Breast epithelium (tissue), 4 donors: ENCODE data around the gene SPATA9. TPM values are rescaled to one million over a fixed set of nuclear protein-coding genes. Genes with fewer than 3 reads are reported as not detected.

ENCODE experiments used
- DNase-seq, 2 donors: peaks; one replicate each; pipeline ENCODE4 v3.0.0-alpha.2; 2019; ENCODE audit warnings: low spot score in 2 of 2
- H3K27ac ChIP-seq, 2 donors: fragments of 200-600 bp; sonication (generic) in 1 of 2; one replicate each; pipeline ENCODE4 v1.5.1; 2016 to 2019; ENCODE audit warnings: mild to moderate bottlenecking in 1 of 2
- H3K27me3 ChIP-seq, 2 donors: fragments of 200-600 bp; sonication (generic) in 1 of 2; one replicate each; pipeline versions ENCODE4 v1.5.1 to v1.6.0; 2017 to 2019; ENCODE audit warnings: control low read depth in 1 of 2, mild to moderate bottlenecking in 1 of 2
- H3K36me3 ChIP-seq: fragments of 200-600 bp; one replicate; pipeline ENCODE4 v1.5.1; 2019
- H3K4me1 ChIP-seq, 2 donors: fragments of 200-600 bp; sonication (generic); one replicate each; pipeline ENCODE4 v1.5.1; 2016 to 2019; ENCODE audit warnings: control low read depth in 1 of 2
- H3K4me3 ChIP-seq, 3 donors: fragments of 200-600 bp; sonication (generic); 1 replicate in 2 of 3; 2 replicates in 1 of 3; pipeline ENCODE4 v1.5.1; 2016 to 2019; ENCODE audit warnings: mild to moderate bottlenecking in 3 of 3, moderate library complexity in 2 of 3
- H3K9me3 ChIP-seq, 2 donors: fragments of 200-600 bp; sonication (generic) in 1 of 2; one replicate each; pipeline ENCODE4 v1.5.1; 2016 to 2019; ENCODE audit warnings: control low read depth in 1 of 2
- POLR2A ChIP-seq: fragments of 450-650 bp; IDR thresholded peaks from one replicate; pipeline ENCODE4 v1.6.1; 2016; ENCODE audit warnings: antibody characterized with exemption, mild to moderate bottlenecking, moderate library complexity
- POLR2AphosphoS5 ChIP-seq, 3 donors: sonication (generic); formaldehyde crosslinking; IDR thresholded peaks; one replicate each; pipeline ENCODE4 v1.6.1; 2017; ENCODE audit warnings: antibody characterized with exemption in 3 of 3
- intact Hi-C: fragments of 100-400 bp; cut with DNase I; formaldehyde crosslinking; loops from one replicate; pipeline ENCODE4 v1.15.1; 2023; ENCODE audit warnings: low total_unique reads
- total RNA-seq, 3 donors: library from RNA; depleted of rRNA; stranded (reverse); fragments of >200 nt; gene quantifications; one replicate each; pipeline ENCODE4 v1.1.0, GENCODE V29; 2016
- TF ChIP-seq, protein P1 (sequence below), 3 donors: fragments of 450-650 bp; IDR thresholded peaks; one replicate each; pipeline ENCODE4 v1.5.1; 2016 to 2017; ENCODE audit warnings: antibody characterized with exemption in 3 of 3, mild to moderate bottlenecking in 3 of 3, moderate library complexity in 3 of 3

The SPATA9 gene
- total RNA-seq, 3 donors from 2014 or later: 0.32 to 0.33 TPM; not detected in 1

DNA sequence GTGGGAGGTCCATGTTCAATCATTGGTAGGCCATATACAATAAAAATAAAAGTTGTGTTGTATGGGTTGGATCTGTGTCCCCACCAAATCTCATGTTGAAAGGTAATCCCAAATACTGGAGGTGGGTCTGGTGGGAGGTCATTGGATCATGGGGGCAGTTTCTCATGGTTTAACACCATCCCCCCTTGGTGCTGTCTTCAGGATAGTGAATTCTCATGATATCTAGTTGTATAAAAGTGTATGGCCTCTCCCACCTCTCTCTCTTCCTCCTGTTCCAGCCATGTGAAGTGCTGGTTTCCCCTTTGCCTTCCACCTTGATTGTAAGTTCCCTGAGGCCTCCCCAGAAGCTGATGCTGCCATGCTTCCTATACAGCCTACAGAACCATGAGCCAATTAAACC, 15.1 kb downstream of the SPATA9 start:
- Histone ChIP-seq H3K36me3 (no peaks in the 10 kb centered on the region), H3K9me3 (no peaks in the 10 kb centered on the region), H3K27ac (no peak overlapping the region), H3K27me3 (no peaks in the 10 kb centered on the region), H3K4me3 (no peak overlapping the region), H3K4me1 (no peaks in the 10 kb centered on the region)
- TF ChIP-seq, protein P1, sequence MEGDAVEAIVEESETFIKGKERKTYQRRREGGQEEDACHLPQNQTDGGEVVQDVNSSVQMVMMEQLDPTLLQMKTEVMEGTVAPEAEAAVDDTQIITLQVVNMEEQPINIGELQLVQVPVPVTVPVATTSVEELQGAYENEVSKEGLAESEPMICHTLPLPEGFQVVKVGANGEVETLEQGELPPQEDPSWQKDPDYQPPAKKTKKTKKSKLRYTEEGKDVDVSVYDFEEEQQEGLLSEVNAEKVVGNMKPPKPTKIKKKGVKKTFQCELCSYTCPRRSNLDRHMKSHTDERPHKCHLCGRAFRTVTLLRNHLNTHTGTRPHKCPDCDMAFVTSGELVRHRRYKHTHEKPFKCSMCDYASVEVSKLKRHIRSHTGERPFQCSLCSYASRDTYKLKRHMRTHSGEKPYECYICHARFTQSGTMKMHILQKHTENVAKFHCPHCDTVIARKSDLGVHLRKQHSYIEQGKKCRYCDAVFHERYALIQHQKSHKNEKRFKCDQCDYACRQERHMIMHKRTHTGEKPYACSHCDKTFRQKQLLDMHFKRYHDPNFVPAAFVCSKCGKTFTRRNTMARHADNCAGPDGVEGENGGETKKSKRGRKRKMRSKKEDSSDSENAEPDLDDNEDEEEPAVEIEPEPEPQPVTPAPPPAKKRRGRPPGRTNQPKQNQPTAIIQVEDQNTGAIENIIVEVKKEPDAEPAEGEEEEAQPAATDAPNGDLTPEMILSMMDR (IDR thresholded peaks at IDR 0.05): no peak
- TF ChIP-seq POLR2AphosphoS5 (IDR thresholded peaks at IDR 0.05): no peak
- TF ChIP-seq POLR2A: no peak
- intact Hi-C loops: no loop called here
- no peak for DNase-seq

DNA sequence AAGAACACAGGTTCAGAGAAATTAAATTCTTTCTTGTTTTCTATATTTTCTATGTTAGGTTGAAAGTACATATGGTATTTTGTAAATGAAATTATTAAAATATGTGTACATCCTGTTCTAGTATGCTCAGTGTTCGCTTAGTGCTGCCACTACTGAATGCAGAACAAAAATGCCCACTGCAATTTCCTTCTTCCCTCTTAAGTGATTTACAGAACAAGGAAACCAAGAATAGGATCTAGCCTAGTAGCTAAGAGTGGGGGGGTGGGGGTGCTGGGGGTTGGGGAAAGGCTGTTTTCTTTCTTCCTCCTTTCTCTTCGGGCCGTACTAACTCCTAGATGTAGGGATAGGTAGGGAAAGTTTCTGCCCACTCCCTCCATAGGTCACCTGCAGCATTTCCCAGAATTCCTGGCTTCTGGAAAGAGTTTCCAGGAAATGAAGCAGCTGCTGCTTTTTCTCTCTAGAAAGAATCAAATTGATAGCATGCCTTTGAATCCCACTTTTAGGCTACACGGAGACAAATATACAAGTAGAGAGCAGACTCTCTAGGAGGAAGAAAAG, 15.7 kb downstream of the SPATA9 start:
- DNase-seq: no peak
- Histone ChIP-seq H3K4me1 (no peaks in the 10 kb centered on the region), H3K4me3 (no peak overlapping the region), H3K9me3 (no peaks in the 10 kb centered on the region), H3K27me3 (no peaks in the 10 kb centered on the region), H3K36me3 (no peaks in the 10 kb centered on the region), H3K27ac (no peak overlapping the region)
- intact Hi-C loops: no loop called here
- TF ChIP-seq POLR2AphosphoS5 (IDR thresholded peaks at IDR 0.05): no peak
- TF ChIP-seq, protein P1 (IDR thresholded peaks at IDR 0.05): no peak

DNA sequence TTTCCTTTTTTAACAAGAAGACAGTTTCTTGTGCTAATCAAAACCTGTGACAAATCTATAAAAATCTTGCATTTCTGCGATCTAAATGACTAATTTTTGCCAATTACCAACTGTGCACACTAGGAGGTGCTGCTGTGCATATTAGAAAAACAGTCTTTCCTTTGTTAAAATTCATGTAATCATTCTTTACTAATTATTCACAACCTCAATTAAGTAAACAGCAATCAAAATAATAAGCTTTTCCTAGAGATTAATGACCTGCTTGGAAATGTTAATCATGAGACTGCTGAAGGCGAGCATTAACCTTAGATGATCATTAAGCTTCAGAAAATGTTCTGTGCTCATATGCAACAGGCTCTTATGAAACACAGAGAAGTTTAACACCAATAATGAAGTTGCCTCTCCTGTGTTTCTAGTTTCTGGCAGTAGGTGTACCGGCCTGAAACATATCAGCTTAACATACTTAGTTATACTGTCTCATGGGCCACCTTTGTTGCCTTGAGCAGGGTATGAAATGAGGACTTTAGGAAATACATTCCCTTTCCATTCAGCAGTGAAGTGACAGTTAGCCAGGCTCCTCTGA, 18.5 kb downstream of the SPATA9 start:
- intact Hi-C loops: no loop called here
- TF ChIP-seq, protein P1 (IDR thresholded peaks at IDR 0.05): peak; percentile 40 to 76 (median 74)
- no peak for TF ChIP-seq POLR2A
- H3K27ac ChIP-seq: no peak overlapping the region

DNA sequence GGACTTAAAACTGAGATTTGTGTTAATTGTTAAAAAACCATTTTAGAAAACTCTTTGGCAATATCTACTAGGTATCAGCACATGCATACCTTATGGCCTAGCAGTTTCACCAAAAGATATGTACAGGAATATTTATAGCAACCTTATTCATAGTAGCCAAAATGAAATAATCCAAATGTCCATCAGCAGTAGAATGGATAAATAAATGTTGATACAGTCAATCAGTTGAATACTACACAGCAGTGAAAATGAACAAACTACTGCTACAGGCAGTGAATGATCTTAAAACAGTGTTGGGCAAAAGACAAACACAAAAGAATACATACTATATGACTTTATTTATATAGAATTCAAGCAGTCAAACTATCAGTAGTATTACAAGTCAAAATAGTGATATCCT, 19.8 kb downstream of the SPATA9 start:
- no peak for TF ChIP-seq POLR2A
- TF ChIP-seq, protein P1 (IDR thresholded peaks at IDR 0.05): no peak
- no peak for TF ChIP-seq POLR2AphosphoS5 (IDR thresholded peaks at IDR 0.05)
- no peaks in the 10 kb centered on the region for H3K36me3 ChIP-seq
- H3K27me3 ChIP-seq: no peaks in the 10 kb centered on the region
- H3K4me3 ChIP-seq: no peak overlapping the region
- no peak for DNase-seq
- H3K27ac ChIP-seq: no peak overlapping the region
- intact Hi-C loops: no loop called here
- no peaks in the 10 kb centered on the region for H3K4me1 ChIP-seq
- no peaks in the 10 kb centered on the region for H3K9me3 ChIP-seq

More for the DNA sequence above, 18.5 kb downstream of the SPATA9 start:
- no peaks in the 10 kb centered on the region for H3K9me3 ChIP-seq
- H3K36me3 ChIP-seq: no peaks in the 10 kb centered on the region
- DNase-seq: no peak
- no peaks in the 10 kb centered on the region for H3K27me3 ChIP-seq
- no peaks in the 10 kb centered on the region for H3K4me1 ChIP-seq
- H3K4me3 ChIP-seq: no peak overlapping the region

DNA sequence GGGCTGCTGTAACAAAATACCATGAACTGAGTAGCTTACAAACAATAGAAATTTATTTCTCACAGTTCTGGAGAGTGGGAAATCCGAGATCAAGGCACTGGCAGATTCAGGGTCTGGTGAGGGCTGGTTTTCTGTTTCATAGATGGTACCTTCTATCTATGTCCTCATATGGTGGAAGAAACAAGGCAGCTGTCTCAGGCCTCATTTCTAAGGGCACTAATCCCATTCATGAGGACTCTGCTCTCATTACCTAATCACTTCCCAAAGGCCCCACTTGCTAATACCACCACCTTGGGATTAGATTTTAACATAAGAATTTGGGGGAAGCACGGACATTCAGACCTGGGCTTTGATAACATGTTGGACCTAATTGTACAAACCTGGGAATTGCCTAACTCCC, 22.7 kb downstream of the SPATA9 start:
- no peak overlapping the region for H3K4me3 ChIP-seq
- TF ChIP-seq POLR2AphosphoS5 (IDR thresholded peaks at IDR 0.05) (no peak), POLR2A (no peak)
- TF ChIP-seq, protein P1 (IDR thresholded peaks at IDR 0.05): no peak
- no peaks in the 10 kb centered on the region for H3K36me3 ChIP-seq
- H3K9me3 ChIP-seq: no peaks in the 10 kb centered on the region
- no peaks in the 10 kb centered on the region for H3K4me1 ChIP-seq
- intact Hi-C loops: no loop called here
- H3K27me3 ChIP-seq: no peaks in the 10 kb centered on the region
- H3K27ac ChIP-seq: no peak overlapping the region
- DNase-seq: no peak
